ENCODE measurements around the gene LYVE1.

Gene LYVE1

DNA sequence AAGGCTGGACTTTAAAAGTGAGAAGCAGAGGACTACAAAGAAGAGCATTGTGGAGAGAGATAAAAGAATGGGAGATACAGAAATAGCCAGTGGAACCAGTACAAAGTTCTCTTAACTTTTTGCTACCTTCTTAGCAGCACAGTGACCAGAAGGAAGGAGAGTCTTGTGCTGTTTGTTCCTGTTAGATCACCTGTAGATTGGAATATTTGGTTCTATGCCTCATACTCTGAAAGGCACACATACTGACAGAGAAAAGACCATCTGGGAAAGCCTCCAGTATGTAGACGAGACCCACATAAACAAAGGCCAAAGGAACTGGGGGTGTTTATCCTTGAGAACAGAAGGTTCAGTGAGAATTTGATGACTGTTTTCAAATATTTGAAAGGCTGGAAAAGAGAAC, 46.2 kb downstream of the LYVE1 start:
- DNase-seq (ENCODE audit: low read depth): no peak

DNA sequence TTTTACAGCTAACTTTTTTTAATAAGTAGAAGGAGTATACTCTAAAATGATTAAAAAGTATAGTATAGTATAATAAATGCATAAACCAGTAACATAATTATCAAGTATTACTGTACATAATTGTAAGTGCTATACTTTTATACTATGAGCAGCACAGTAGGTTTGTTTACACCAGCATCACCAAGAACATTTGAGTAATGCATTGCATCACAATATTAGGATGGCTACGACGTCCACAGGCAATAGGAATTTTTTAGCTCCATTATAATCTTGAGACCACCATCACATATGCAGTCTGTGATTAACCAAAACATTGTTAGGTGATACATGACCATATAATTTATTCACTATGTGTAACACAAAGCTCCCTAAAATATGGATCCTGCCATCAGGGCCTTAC, 47.9 kb downstream of the LYVE1 start:
- no peak for DNase-seq (ENCODE audit: low read depth)

DNA sequence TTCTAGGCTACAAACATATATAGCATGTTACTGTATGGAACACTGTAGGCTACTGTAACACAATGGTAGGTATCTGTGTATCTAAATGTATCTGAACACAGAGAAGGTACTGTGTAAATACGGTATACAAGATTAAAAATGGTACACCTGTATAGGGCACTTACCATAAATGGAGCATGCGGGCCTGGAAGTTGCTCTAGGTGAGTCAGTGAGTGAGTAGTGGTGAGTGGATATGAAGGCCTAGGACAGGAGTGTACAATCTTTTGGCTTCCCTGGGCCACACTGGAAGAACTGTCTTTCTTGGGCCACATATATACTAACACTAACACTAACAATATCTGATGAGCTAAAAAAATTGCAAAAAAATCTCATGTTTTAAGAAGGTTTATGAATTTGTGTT, 48.8 kb downstream of the LYVE1 start:
- DNase-seq (ENCODE audit: low read depth): no peak

DNA sequence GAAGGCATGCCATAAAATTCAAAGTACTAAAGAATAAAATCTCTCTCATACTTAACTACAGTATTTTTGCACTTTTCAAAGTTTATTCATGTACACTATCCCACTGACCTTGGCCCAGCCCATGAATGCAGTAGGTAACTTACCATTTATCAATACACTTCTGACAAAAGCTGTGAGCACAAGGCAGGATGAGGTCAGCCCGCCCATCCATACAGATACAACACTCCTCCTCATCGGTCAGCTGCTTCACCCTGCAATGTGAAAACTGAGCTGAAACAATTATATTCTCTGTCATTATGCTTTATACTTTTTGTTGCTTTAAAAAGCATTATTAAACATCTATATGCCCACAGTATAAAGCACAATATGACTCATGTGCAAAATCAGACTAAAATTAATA, 49.6 kb downstream of the LYVE1 start:
- no peak for DNase-seq (ENCODE audit: low read depth)

DNA sequence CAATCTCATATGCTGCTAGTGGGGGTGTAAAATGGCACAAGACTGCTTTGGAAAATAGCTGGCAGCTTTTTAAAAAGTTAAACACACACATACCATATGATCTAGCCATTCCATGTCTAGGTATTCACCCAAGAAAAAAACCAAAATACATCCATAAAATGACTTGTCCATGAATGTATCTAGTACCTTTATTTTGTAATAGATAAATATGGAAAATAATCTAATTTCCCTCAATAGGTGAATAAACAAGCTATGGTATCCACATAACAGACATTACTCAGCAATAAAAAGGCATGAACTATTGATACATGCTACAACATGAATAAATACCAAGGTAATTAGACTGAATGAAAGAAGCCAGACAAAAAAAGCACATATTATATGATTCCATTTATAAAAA, 50.3 kb downstream of the LYVE1 start:
- no peak for DNase-seq (ENCODE audit: low read depth)

GRCh38 chr11:10515418-10515817, 53.0 kb downstream of the LYVE1 start:
- no peak for DNase-seq (ENCODE audit: low read depth)

DNA sequence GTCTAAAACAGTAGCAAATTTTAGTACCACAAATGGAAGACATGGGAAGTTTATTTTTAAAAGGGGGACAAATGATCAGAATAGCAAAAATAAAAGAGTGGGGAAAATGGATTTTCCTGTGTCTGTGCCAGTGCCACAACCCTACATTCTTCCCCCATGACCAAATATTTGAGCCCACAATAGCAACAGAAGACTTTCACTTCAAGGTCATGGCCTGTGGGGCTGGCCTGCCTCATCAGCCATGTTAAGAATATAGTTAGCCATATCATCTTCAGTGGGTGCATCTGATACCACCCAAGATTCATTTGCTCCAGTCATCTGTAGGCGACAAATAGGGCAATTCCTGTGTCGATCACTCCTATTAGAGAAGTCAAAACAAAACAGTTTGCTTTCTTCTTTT, 53.8 kb downstream of the LYVE1 start:
- DNase-seq (ENCODE audit: low read depth): no peak

DNA sequence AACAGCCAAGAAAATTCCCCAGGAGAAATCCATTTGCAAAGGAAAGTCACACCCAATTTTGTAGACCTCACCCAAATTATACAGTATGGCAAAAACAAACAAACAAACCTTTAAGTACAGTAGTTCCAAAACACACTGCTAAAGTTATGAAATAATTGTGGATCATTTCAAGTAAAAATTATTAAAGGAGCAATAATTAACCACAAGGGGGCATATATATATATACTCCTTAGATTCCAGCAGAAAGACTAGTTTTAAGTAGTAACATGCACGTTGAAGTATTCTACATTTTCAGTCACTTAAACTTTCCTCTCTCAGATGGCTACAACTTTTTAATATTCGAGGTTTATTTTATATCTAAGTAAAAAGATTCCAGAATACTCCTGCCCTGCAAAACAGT, 54.3 kb downstream of the LYVE1 start:
- DNase-seq (ENCODE audit: low read depth): no peak

GRCh38 chr11:10511181-10511621, 57.3 kb downstream of the LYVE1 start:
- DNase-seq (ENCODE audit: low read depth): no peak

All from stimulated activated CD8-positive, alpha-beta memory T cell treated with anti-CD3 and anti-CD28 coated beads, Interleukin-15, amount 100 ng/mL, for 1 hour (primary cell).